DOHH2 (cell line): ENCODE data around the gene RAB7A.

Experiments used
- CTCF ChIP-seq: fragments of 200-600 bp; sonication (generic); IDR thresholded peaks from one replicate; pipeline ENCODE4 v1.5.1; 2014; ENCODE audit warnings: antibody characterized with exemption, mild to moderate bottlenecking, low read depth, low read length; ENCODE audit not compliant: poor library complexity, severe bottlenecking
- EZH2phosphoT487 ChIP-seq: fragments of 200-600 bp; sonication (generic); IDR thresholded peaks from 2 replicates; pipeline ENCODE4 v1.6.1; 2017; ENCODE audit warnings: borderline replicate concordance, mild to moderate bottlenecking, antibody characterized with exemption, low read length, moderate library complexity, mixed read lengths

DNA sequence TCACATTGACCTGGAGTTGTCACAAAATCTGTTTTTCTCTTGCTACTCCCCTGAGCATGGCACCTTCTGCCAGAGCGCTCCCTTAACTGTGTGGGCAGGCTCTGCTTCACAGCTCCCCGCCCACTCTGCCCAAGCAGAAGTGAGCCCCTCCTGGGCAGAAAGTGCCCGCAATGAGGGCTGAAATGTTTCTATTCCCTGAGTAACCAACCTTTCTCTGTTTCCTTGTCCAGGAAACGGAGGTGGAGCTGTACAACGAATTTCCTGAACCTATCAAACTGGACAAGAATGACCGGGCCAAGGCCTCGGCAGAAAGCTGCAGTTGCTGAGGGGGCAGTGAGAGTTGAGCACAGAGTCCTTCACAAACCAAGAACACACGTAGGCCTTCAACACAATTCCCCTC lies 87.1 kb downstream of the RAB7A start:
- TF ChIP-seq CTCF: no peak
- TF ChIP-seq EZH2phosphoT487: no peak
